Endothelial cell of umbilical vein (primary cell): ENCODE results near the gene HECTD2. TPM values are rescaled to one million over a fixed set of nuclear protein-coding genes. Genes with fewer than 3 reads are reported as not detected.

ENCODE experiments used
- BruUV-seq: library from RNA; stranded (reverse); fragments of 400-500 nt; replicated peaks from 2 replicates; lab custom pipeline; 2021; lab: Mats Ljungman, UMichigan
- CTCF ChIA-PET: fragments of 300-600, 350-600 bp; sonication (Branson Sonifier 250); formaldehyde crosslinking; loops from one replicate; lab custom pipeline; 2021; ENCODE audit warnings: antibody characterized with exemption, inconsistent platforms; lab: Charles Lee
- POLR2A ChIA-PET: fragments of 300-600, 350-600 bp; sonication (Branson Sonifier 250); formaldehyde crosslinking; loops from one replicate; lab custom pipeline; 2021; ENCODE audit warnings: antibody characterized with exemption, inconsistent platforms; lab: Charles Lee
- DNase-seq: peaks from one replicate; pipeline ENCODE4 v3.0.0-alpha.2; 2011; ENCODE audit warnings: low read depth, low spot score
- FAIRE-seq: peaks from 2 replicates; lab custom pipeline; 2011; peaks lifted over from hg19 to GRCh38; lab: Jason Lieb, UNC
- H2AFZ ChIP-seq: 2 replicates; pipeline ENCODE4 v1.6.0; 2012; ENCODE audit warnings: low read depth, low read length, control low read depth, inconsistent platforms
- H3K27ac ChIP-seq: 2 replicates; pipeline ENCODE4 v1.5.1; 2011; ENCODE audit warnings: low read depth, mild to moderate bottlenecking, control low read depth, low read length, moderate library complexity; ENCODE audit not compliant: insufficient read depth
- H3K27me3 ChIP-seq, 2 experiments: 2 replicates each; pipeline versions ENCODE4 v1.6.0 to v1.6.1; 2011; ENCODE audit warnings: low read length in 2 of 2, mixed read lengths in 1 of 2; ENCODE audit not compliant: control insufficient read depth in 2 of 2, insufficient read depth in 2 of 2
- H3K36me3 ChIP-seq, 2 experiments: 2 replicates in 1 of 2; 3 replicates in 1 of 2; pipeline ENCODE4 v1.5.1; 2011; ENCODE audit warnings: low read length in 2 of 2, mild to moderate bottlenecking in 1 of 2, moderate library complexity in 1 of 2; ENCODE audit not compliant: control insufficient read depth in 2 of 2, insufficient read depth in 2 of 2; ENCODE audit errors: extremely low read depth in 1 of 2
- H3K4me1 ChIP-seq: 3 replicates; pipeline ENCODE4 v1.5.1; 2011; ENCODE audit warnings: mild to moderate bottlenecking, low read length; ENCODE audit not compliant: control insufficient read depth, insufficient read depth; ENCODE audit errors: extremely low read depth
- H3K4me2 ChIP-seq: 2 replicates; pipeline ENCODE4 v1.6.1; 2011; ENCODE audit warnings: low read length, control low read depth, mixed read lengths; ENCODE audit not compliant: insufficient read depth
- H3K4me3 ChIP-seq, 3 experiments: fragments of 200-600 bp in 1 of 3; sonication (generic), shearing (Covaris generic) in 1 of 3; replicated peaks in 1 of 3; 2 replicates each; pipeline ENCODE4 v1.5.1; 2011 to 2016; ENCODE audit warnings: control low read depth in 3 of 3, low read length in 3 of 3, mild to moderate bottlenecking in 2 of 3, inconsistent platforms in 1 of 3, low read depth in 1 of 3, moderate library complexity in 1 of 3; ENCODE audit not compliant: insufficient read depth in 1 of 3
- H3K79me2 ChIP-seq: 2 replicates; pipeline ENCODE4 v1.6.0; 2012; ENCODE audit warnings: low read length, inconsistent platforms; ENCODE audit not compliant: control insufficient read depth, insufficient read depth
- H3K9ac ChIP-seq: replicated peaks from 2 replicates; pipeline ENCODE3; 2011; ENCODE audit warnings: low read length, control low read depth; ENCODE audit not compliant: insufficient read depth; ENCODE audit errors: extremely low read depth
- H3K9me1 ChIP-seq: replicated peaks from 3 replicates; pipeline ENCODE4 v1.6.0; 2011; ENCODE audit warnings: mild to moderate bottlenecking, low read length; ENCODE audit not compliant: control insufficient read depth, insufficient read depth; ENCODE audit errors: extremely low read depth
- H3K9me3 ChIP-seq: replicated peaks from 2 replicates; pipeline ENCODE4 v1.5.1; 2012; ENCODE audit warnings: low read length, inconsistent platforms; ENCODE audit not compliant: control insufficient read depth, insufficient read depth
- H4K20me1 ChIP-seq: replicated peaks from 2 replicates; pipeline ENCODE3; 2011; ENCODE audit warnings: mild to moderate bottlenecking, low read length; ENCODE audit not compliant: control insufficient read depth, insufficient read depth; ENCODE audit errors: extremely low read depth
- CTCF ChIP-seq, 2 donors: IDR thresholded peaks; 1 replicate in 1 of 2; 2 replicates in 1 of 2; pipeline ENCODE4 v1.5.1; 2011; ENCODE audit warnings: low read length in 2 of 2, mild to moderate bottlenecking in 2 of 2, moderate library complexity in 2 of 2, control low read depth in 1 of 2, inconsistent platforms in 1 of 2, low read depth in 1 of 2; ENCODE audit not compliant: insufficient read depth in 1 of 2; ENCODE audit errors: extremely low read depth in 1 of 2
- EZH2 ChIP-seq: IDR thresholded peaks from 2 replicates; pipeline ENCODE4 v1.6.1; 2012; ENCODE audit warnings: borderline replicate concordance, low read depth, mild to moderate bottlenecking, moderate library complexity, low read length, inconsistent platforms; ENCODE audit not compliant: severe bottlenecking
- FOS ChIP-seq: IDR thresholded peaks from 2 replicates; pipeline ENCODE4 v1.6.1; 2011; ENCODE audit warnings: mild to moderate bottlenecking, low read length, moderate library complexity, borderline replicate concordance; ENCODE audit not compliant: insufficient read depth
- GATA2 ChIP-seq: IDR thresholded peaks from 2 replicates; pipeline ENCODE4 v1.7.0; 2011; ENCODE audit warnings: low read depth, mild to moderate bottlenecking, moderate library complexity, mixed read lengths, low read length; ENCODE audit not compliant: insufficient read length, insufficient read depth
- JUN ChIP-seq: IDR thresholded peaks from 2 replicates; pipeline ENCODE4 v1.6.1; 2011; ENCODE audit warnings: borderline replicate concordance, low read depth; ENCODE audit not compliant: insufficient read length, insufficient read depth
- MAX ChIP-seq: IDR thresholded peaks from 2 replicates; pipeline ENCODE4 v1.6.1; 2011; ENCODE audit not compliant: insufficient read depth, insufficient read length
- MYC ChIP-seq: IDR thresholded peaks from one replicate; pipeline ENCODE4 v1.6.1; 2011; ENCODE audit warnings: mild to moderate bottlenecking, low read depth, low read length
- POLR2A ChIP-seq: IDR thresholded peaks from 2 replicates; pipeline ENCODE4 v1.6.1; 2012; ENCODE audit warnings: low read depth, mild to moderate bottlenecking, control low read depth, low read length
- POLR2AphosphoS5 ChIP-seq: IDR thresholded peaks from 2 replicates; pipeline ENCODE4 v1.6.1; 2012; ENCODE audit warnings: low read depth, mild to moderate bottlenecking, control low read depth, low read length, moderate library complexity; ENCODE audit not compliant: insufficient read depth
- dilution Hi-C: fragments of 300-500 bp; cut with MboI; formaldehyde crosslinking; loops from one replicate; pipeline ENCODE4 v1.15.0; 2019; ENCODE audit warnings: low sequenced_read_pairs; ENCODE audit not compliant: extremely low pct_ligation_motif_present
- intact Hi-C: fragments of 100-400 bp; cut with micrococcal nuclease; formaldehyde crosslinking; loops from one replicate; pipeline ENCODE4 v1.10.0; 2022
- polyA plus RNA-seq, 4 experiments: library from polyadenylated mRNA; depleted of rRNA in 3 of 4; stranded (reverse) in 3 of 4; unstranded in 1 of 4; fragments of >200 nt; gene quantifications; 2 replicates each; pipeline versions ENCODE4 v1.2.1 to v1.2.3, GENCODE V29; 2011 to 2012; ENCODE audit warnings: missing spikeins in 1 of 4
- total RNA-seq: library from RNA; stranded (reverse); gene quantifications from 2 replicates; pipeline ENCODE4 v1.2.3, GENCODE V29; 2021

Gene HECTD2
- total and polyA plus RNA-seq, 2 donors (not counting 3 experiments of a cell fraction or from before 2014, with no cell fraction given), result 4.2 to 10.7 TPM

- no peaks in the 10 kb centered on the region for H3K27me3 ChIP-seq
- CTCF ChIA-PET, result no interaction called here
- DNase-seq (no peak), FAIRE-seq (no peak)
- no peak overlapping the region for H3K4me2 ChIP-seq
- H2AFZ ChIP-seq, result no peak overlapping the region
- no TSS peak for BruUV-seq
- H3K36me3 ChIP-seq, result no peaks in the 10 kb centered on the region
- POLR2A ChIA-PET, result no interaction called here
- intact Hi-C loops, result no loop called here
- no peaks in the 10 kb centered on the region for H3K79me2 ChIP-seq
- no peaks in the 10 kb centered on the region for H4K20me1 ChIP-seq
- H3K4me3 ChIP-seq, result no peak overlapping the region
- dilution Hi-C loops, result no loop called here
- no peak overlapping the region for H3K9ac ChIP-seq
- TF ChIP-seq POLR2AphosphoS5, result no peak
- no peak for TF ChIP-seq MYC
- no peak for TF ChIP-seq MAX
- no peak for TF ChIP-seq JUN
- TF ChIP-seq POLR2A, result no peak
- TF ChIP-seq CTCF (IDR thresholded peaks at IDR 0.05; ENCODE audit: extremely low read depth in 1 of 2, insufficient read depth in 1 of 2, low read depth in 1 of 2, low read length in 2 of 2), result no peak
- no peak for TF ChIP-seq GATA2
- no peak for TF ChIP-seq FOS
- no peak for TF ChIP-seq EZH2
- no peak overlapping the region for H3K27ac ChIP-seq
- H3K4me1 ChIP-seq, result no peaks in the 10 kb centered on the region
- no peaks in the 10 kb centered on the region for H3K9me3 ChIP-seq
- H3K9me1 ChIP-seq, result no peaks in the 10 kb centered on the region
These were observed 62.8 kb downstream of the HECTD2 start for GRCh38 chr10:91472911-91473310.
